AG09309 (cell line): ENCODE measurements around the gene NPHP4.

Source experiments
- DNase-seq: peaks from one replicate; pipeline ENCODE4 v3.0.0-alpha.2; 2010; ENCODE audit warnings: low read depth
- H3K4me3 ChIP-seq: 2 replicates; pipeline ENCODE4 v1.5.1; 2011; ENCODE audit warnings: mild to moderate bottlenecking, low read depth, low read length, moderate library complexity; ENCODE audit not compliant: control insufficient read depth
- TF ChIP-seq, protein P1 (sequence below): IDR thresholded peaks from 2 replicates; pipeline ENCODE4 v1.5.1; 2011; ENCODE audit warnings: mild to moderate bottlenecking, low read depth, low read length, inconsistent platforms; ENCODE audit not compliant: insufficient read depth, control insufficient read depth; ENCODE audit errors: missing control alignments

NPHP4 gene

GRCh38 chr1:5861871-5862825 is 130.1 kb downstream of the NPHP4 start:
- H3K4me3 ChIP-seq = no peak overlapping the region
- DNase-seq = no peak
- TF ChIP-seq, protein P1, sequence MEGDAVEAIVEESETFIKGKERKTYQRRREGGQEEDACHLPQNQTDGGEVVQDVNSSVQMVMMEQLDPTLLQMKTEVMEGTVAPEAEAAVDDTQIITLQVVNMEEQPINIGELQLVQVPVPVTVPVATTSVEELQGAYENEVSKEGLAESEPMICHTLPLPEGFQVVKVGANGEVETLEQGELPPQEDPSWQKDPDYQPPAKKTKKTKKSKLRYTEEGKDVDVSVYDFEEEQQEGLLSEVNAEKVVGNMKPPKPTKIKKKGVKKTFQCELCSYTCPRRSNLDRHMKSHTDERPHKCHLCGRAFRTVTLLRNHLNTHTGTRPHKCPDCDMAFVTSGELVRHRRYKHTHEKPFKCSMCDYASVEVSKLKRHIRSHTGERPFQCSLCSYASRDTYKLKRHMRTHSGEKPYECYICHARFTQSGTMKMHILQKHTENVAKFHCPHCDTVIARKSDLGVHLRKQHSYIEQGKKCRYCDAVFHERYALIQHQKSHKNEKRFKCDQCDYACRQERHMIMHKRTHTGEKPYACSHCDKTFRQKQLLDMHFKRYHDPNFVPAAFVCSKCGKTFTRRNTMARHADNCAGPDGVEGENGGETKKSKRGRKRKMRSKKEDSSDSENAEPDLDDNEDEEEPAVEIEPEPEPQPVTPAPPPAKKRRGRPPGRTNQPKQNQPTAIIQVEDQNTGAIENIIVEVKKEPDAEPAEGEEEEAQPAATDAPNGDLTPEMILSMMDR = no peak

- TF ChIP-seq, protein P1 = no peak
- no peak overlapping the region for H3K4me3 ChIP-seq
- no peak for DNase-seq
These were observed 131.9 kb downstream of the NPHP4 start for GRCh38 chr1:5860277-5860676.

DNA sequence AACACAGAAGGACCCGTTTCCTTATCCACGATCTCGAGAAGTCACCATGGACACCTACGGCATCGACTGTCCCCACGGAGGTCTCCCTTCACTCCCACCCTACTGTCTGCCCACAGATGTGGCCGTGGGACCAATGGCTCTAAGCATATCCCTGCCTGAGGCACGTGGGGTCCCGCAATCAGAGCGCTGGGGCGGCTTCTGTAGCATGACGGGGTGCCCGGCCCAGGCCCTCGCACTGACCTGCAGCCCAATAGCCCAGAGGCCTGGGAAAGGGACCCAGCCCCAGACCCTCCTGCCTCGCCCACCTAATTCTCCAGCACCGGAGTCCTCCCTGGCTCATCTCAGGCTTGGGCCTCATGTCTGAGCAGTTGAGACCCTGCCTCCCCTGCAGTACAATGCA is 132.5 kb downstream of the NPHP4 start:
- TF ChIP-seq, protein P1 = no peak
- no peak for DNase-seq
- H3K4me3 ChIP-seq = no peak overlapping the region

DNA sequence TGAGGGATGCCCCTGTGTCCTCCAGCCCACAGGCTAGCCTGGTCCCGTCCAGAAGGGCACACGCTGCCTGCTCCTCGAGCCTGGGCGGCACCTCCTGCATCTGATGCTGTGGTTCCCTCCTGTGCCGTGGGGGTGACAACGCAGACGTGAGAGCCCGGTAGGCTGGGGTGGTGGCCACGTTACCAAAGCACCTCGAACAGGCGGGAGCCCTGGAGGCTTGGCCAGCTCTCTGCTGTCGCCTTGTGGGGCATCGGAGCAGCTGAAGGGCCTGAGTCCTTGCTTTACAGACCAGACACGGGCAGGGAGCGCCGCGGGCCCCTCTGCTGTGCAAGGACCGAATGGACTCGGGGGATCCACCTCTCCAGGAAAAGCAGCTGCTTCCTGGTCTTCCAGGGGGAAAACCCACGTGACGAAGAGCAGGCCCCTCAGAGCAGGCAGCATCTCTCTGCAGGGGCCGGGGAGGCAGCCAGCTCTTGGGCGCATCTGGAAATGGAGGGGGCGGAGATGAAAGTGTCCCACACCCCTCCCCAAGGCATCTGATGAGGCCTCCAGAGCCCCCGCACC is 133.3 kb downstream of the NPHP4 start:
- no peak overlapping the region for H3K4me3 ChIP-seq
- DNase-seq = no peak
- TF ChIP-seq, protein P1 = no peak

GRCh38 chr1:5858246-5858645 is 134.0 kb downstream of the NPHP4 start:
- TF ChIP-seq, protein P1 = no peak
- no peak overlapping the region for H3K4me3 ChIP-seq
- DNase-seq = no peak

DNA sequence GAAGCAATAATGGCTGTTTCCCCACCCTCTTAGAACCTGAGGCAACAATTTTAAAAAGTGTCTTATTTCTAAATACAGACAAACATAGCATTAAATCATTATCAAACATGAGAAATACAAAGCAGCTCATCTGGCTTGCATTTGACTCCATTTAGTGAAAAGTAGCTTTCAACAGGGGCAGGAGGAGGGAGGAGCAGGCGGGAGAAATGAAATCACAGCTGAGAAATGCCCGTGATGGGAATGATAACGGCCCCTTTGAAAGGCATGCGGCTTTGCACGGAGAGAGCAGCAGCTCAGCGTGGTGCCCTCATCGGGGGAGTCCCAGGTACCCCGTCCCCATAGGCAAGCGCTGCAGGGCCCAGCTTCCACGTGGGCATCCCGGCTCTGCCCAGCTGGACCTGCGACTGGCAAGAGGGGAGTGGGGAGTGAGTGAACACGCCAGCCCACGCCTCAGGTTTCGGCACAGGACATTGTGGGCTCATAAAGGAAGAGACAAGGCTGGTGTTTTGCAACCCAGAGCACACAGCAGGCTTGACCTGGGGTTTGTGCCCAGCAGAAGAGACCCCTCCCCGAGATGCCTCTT is 134.6 kb downstream of the NPHP4 start:
- DNase-seq = no peak
- TF ChIP-seq, protein P1 = no peak
- no peak overlapping the region for H3K4me3 ChIP-seq
